HG03521 (cell line): Measurements from ENCODE around the gene FAAH2.
"Not testable (repeated sequence)": the region's sequence is repeated elsewhere in the genome, so short reads cannot be mapped to it uniquely, and the experiment has no call there.

ENCODE experiments used
- ATAC-seq: cut with Tn5 transposase; IDR thresholded peaks from one replicate; pipeline ENCODE4 v1.9.1; 2021; ENCODE audit warnings: mild to moderate bottlenecking, moderate library complexity; ENCODE audit not compliant: unreplicated experiment

Gene FAAH2

DNA sequence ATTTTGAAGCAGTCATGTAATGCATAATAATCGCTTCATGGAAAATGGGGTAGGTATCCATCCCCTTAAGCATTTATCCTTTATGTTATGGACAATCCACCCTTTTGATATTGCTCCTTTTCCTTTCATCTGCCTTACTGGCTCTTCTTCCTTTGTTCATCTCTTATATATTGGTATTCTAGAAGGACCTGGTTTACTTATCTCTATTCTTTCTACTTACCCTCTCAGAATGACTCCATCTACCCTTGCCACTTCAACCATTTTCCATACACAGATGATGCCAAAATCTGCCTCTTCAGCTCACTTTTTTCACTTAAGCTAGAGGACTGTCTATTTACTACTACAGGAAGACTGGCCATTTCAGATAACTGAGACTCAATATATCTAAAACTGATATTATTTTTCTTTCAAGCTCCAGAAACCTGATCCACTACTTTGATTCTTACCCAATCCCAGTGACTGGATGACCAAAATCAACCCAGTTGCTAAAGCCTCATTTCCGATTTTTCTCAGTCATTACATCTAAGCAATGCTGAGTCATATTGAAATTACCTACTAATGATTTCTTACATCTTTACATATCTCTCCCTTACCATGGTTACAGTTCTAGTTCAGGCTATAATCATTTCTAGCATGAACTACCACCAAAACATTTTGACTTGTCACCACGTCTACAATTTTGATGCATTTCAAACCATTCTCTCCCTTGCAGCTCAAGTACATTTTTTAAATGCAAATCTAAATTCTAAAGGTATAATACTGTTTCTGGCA lies 93.7 kb downstream of the FAAH2 start:
- no peak for ATAC-seq

DNA sequence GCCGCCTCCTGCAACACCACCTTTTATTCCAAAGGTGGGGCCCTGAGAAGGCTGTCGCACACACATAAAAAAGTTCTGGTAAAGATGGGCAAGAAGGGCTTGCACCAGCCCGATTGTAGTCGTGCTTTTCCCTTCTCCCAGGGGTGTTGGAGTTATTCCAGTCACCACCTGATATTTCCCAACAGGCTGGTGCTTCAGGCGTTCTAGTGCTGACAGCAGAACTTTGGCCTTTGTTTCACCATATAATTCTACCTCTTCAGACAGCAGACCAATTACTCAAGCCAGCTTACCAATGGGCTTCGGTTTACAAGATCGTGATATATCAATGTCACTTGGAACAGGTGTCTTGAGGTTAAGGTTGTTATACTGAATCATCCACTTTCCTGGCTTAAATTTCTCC lies 107.7 kb downstream of the FAAH2 start:
- not testable (repeated sequence) for ATAC-seq

DNA sequence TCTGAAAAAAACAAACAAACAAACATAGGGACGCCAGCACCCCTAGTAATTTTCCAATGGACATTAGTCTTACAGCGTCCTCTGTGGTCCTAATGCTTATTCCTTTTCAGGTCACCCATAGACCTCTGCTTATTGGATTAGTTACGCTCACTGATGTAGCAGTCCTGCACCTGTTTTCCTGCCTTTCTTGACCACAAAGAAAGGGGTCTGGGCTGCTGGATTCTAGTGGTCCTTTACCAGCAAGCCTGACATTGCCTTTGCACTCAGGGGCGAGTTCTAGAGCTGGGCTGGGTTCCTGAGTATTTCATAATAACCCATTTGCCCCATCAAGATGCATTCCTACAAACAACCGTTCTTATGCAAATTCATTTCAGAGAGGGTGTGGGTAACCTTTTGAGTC lies 116.7 kb downstream of the FAAH2 start:
- ATAC-seq = not testable (repeated sequence)

DNA sequence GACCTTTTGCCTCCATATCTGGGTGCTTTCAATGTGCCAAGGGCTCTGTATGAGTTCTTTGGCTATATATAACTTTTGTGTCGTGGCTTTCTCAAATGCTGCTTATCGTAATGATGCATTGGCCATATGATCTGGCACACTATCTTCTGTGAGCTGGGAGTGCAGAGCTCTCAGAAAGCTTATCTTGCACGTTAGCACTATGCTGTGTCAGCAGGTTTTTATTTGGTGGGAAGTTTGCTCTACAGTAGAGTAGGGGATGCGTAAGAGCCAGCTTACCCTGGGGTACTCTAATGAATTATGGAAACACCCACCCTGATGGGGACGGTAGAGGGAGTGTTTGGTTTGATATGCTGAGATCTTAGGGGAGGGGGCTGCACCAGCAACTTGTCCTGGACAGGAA lies 119.6 kb downstream of the FAAH2 start:
- ATAC-seq = no peak

DNA sequence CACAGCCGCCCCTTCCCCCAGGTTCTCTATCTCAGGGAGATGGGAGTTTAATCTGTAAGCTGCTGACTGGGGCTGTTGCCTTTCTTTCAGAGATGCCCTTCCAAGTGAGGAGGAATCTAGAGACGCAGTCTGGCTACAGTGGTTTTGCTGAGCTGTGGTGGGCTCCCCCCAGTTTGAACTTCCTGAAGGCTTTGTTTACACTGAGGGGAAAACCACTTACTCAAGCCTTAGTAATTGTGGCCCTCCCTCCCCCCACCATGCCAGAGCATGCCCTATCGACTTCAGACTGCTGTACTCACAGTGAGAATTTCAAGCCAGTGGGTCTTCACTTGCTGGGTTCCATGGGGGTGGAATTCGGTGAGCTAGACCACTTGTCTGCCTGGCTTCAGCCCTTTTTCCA lies 131.3 kb downstream of the FAAH2 start:
- ATAC-seq = no peak

DNA sequence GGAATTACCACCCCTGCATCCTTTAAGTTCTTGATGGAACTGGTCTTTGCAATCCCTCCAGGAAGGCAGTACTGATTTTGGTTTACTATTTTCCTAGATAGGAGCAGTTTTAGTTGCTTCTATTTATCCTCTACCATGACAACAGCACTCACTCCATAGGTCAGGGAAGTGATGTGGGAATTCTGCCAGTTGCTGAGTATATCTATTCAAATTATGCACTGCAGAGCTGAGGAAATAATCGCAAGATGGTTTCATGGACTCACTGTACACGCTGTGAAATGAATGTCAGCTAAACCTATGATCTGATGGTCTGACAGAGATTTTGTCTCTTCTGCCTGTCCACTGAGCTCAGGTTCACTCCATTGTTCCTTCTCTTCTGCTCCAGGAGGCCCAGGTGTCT lies 135.8 kb downstream of the FAAH2 start:
- no peak for ATAC-seq

DNA sequence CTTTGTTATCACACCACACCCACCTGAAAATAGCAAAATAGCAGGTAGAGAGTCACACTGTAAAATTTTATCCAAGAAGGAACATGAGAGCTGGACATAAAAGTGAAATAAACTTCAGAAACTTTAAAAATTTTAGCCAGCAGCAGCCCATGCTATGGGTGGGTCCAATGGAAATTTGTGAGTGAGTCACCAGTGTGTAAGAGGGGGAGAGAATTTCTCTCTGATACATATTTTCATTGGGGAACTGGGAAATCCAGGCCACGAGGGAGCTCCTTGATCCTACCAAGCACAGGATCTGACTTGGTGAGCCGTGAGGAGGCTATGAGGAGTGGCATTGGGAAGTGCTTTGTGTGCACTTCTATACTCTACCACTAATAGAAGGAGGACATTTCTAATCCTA lies 136.3 kb downstream of the FAAH2 start:
- ATAC-seq = no peak

DNA sequence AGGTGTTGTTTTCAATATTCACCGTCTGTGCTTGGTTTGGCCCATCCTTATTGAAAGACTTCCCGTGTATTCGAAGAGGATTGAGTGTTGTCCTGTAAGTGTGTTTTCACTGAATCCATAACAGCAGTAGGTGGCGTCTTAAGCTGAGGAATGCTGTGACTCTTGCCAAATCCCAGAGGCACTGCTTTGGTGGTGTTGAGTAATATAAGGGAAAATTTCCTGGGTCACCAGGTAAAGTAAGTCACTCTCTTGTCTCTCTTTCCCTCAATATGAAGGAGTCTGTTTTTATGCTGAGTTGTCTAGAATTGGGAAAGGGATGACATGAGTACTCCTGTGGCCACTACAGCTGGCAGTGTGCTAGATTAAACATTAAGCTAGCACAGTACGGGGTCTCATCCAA lies 158.6 kb downstream of the FAAH2 start:
- ATAC-seq = no peak

DNA sequence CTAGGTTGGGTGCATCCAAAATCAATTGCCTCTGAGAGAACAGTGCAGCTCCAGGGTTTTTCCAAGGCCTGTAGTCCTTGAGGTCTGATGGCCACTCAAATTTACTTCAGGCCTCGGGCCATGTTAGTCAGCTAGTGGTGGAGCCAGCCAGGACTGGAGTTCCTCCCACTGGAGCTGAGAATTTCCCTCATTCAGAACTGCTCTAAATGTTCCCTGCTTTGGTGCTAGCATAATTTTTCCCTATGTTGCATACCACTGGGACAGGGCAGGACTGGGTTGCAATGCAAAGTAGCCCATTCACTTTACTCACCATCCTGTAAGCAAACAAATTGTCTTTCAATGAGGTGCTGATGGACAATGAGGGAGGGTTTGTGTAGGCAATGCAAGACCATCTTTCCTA lies 159.3 kb downstream of the FAAH2 start:
- no peak for ATAC-seq

DNA sequence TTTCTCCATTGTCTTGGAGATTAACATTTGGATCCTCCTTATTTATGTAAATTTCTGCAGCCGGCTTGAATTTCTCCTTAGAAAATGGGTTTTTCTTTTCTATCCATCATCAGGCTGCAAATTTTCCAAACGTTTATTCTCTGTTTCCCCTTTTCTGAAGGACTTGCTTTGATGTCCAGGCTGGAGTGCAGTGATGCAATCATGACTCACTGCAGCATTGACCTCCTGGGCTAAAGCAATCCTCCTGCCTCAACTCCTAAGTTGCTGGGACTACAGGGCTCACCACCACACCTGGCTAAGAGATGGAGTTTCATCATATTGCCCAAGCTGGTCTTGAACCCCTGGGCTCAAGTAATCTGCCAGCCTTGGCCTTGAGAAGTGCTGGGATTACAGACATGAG lies 161.3 kb downstream of the FAAH2 start:
- no peak for ATAC-seq

DNA sequence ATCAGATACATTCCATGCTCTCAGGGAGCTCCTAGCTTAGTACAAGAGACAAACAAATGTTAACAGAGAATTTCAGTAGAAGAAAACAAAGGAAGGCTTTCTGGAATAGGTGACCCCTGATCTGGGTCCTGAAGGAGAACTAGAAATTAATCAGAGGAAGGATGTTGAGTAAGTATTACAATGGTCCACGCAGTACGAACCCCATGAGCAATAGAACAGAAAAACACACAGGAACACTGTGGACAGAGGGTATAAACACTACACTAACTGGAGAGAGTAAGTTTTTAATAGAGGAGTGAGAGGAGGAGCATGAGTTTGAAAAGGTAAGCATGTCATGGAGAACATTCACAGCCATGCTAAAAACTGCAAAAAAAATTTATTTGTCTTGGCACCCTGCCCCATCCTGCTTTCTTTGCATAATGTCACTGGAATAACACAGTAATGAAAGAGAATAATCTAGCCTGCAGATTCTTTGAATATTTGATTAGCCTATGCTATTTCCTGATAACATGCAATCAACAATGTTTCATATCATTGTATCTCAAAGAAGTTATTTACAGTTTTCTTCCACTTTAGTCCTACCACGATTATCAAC lies 165.0 kb downstream of the FAAH2 start:
- ATAC-seq = no peak

DNA sequence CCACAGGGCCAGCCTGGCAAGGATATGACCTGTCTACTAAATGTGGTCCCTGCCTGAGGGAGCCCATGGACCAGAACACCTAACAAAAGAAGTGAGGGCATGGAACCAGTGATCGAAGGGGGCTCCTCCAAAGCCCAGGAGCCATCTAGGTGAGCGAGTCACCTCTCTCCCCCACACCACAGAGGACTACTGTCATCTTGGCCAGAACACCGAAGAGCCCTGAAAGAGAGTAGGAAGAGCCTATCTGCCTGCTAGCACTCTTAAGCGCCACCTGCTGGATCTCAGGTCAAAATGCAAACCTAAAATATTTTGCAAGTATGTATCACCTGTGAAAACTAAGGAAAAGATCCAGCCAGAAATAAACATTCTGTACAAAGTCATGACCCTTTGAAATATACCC lies 167.4 kb downstream of the FAAH2 start:
- ATAC-seq = no peak

DNA sequence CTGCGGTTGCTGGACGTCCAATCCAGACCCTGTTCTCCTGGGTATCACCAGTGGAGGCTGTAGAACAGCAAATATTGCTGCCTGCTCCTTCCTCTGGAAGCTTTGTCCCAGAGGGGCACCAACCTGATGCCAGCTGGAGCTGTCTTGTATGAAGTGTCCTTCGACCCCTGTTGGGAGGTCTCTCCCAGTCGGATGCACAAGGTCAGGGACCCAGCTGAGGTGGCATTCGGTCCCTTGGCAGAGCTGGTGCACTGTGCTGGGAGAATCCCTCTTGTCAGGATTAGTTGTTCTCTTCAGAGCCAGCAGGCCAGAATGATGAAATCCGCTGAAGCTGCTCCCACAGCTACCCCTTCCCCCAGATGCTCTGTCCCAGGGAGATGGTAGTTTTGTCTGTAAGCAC lies 195.0 kb downstream of the FAAH2 start:
- ATAC-seq = no peak

DNA sequence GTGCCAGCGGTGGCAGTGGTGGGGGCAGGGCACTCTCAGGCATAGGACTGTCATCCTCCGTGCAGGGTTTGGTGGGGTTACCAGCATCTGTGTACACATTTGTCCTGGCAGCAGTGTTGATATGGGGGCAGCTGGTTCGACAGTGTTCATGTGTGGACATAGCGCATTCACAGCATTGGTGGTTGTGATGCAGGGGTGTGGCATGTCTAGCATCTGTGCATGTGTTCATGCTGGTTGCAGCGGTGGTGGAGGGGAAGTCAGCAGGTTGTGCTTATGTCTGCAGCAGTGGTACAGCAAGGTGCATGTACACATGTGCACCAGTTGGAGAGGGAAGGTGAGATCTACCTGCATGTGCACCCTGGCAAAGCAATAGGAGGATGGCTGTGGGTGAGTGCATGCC lies 230.0 kb downstream of the FAAH2 start:
- ATAC-seq = no peak

DNA sequence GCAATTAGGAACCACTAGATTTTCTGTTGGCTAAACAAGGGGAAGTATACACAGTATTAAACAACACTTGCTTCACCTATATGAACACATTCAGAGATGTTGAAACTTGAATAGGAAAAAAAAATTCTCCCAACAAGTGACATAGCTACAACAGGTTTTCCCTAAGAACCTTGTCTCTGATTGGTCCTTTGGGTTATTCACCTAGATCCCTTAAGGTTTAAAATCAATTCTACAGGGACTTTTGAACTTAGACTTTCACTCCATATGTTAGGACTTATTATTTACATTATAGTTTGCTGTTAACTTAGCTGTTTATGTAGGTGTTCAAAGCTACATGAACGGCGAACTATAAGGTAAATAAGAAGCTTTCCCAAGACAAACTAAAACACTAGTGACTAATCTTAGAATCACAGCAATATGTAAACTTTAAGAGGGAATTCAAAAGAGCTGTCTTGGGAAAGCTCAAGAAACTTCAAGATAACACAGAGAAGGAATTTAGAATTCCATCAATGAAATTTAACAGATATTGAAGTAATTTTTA lies 233.1 kb downstream of the FAAH2 start:
- no peak for ATAC-seq

DNA sequence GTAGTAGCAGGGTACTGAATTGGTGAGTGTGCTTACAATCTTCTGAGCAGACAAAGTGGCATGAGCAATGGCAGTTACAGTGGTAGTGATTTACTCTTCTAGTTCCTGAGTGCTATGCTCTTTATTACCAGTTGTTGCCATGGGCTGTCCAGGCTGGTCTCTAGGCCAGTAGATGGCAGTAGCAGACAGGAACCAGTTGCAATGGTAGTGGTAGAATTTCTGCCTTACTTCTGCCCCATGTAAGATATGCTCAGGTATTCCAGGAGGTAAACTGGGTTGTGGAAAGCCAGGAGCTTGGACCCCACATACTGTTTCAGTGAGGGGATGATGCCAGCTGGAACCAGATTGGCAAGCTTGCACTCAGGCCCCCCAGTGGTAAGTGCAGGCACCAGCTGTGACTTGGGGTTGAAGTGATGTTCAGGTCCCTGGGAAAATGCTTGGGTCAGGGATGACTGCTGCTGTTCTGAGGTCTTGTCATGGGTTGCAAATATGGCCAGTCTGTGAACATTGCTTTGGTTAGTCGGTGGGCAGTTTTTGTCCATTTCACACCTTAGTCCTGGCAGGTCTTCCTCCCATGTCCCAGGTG lies 242.3 kb downstream of the FAAH2 start:
- no peak for ATAC-seq
